DMS 273 treated with DMSO at 0.1 percent for 48 hours (cell line): ENCODE measurements around the gene MBD1.
"Not testable (repeated sequence)": the region's sequence is repeated elsewhere in the genome, so short reads cannot be mapped to it uniquely, and the experiment has no call there.

Source experiments
- DNase-seq: peaks from one replicate; lab custom pipeline; 2025; lab: John Stamatoyannopoulos, UW

Gene MBD1, protein sequence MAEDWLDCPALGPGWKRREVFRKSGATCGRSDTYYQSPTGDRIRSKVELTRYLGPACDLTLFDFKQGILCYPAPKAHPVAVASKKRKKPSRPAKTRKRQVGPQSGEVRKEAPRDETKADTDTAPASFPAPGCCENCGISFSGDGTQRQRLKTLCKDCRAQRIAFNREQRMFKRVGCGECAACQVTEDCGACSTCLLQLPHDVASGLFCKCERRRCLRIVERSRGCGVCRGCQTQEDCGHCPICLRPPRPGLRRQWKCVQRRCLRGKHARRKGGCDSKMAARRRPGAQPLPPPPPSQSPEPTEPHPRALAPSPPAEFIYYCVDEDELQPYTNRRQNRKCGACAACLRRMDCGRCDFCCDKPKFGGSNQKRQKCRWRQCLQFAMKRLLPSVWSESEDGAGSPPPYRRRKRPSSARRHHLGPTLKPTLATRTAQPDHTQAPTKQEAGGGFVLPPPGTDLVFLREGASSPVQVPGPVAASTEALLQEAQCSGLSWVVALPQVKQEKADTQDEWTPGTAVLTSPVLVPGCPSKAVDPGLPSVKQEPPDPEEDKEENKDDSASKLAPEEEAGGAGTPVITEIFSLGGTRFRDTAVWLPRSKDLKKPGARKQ

GRCh38 chr18:50281295-50281971 is at the start of gene MBD1:
TSS of gene MBD1 (minus strand) at chr18:50281523. CDS start at chr18:50279992, 1,531 bp downstream.
- peak; percentile 92 for DNase-seq

GRCh38 chr18:50330176-50330575 is 48.9 kb upstream of the MBD1 start:
- no peak for DNase-seq

DNA sequence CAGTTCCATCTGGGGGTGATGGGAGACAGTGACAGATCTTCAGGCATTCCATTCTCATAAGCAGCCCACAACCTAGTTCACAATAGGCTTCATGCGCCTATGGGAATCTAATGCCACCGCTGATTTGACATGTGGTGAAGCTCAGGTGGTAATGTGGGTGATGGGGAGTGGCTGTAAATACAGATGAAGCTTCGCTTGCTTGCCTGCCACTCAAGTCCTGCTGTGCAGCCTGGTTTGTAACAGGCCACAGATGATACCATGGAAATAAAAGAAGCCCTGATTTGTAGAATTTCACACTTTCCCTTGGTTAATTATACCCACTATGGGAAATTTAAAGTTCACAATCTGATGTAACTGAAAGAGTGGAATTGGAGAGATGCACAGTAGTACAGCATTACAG is 46.7 kb upstream of the MBD1 start:
- no peak for DNase-seq

DNA sequence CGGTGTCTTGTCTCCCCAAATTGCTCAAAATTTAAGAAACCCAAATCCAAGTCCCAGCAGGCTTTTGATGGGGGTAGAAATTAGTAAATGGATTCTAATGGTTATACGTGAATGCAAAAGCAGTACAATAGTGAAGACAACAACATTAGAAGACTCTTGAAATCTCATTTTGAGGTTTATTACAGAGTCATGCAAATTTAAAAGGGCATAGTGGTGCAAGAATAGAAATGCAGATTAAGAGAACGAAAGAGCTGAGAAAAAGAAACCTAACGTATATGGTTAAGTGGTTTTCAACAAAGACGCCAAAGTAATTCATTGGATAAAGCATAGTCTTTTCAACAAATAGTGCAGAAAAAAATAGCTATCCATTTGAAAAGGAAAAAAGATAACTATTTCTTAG is 39.4 kb upstream of the MBD1 start:
- no peak for DNase-seq

DNA sequence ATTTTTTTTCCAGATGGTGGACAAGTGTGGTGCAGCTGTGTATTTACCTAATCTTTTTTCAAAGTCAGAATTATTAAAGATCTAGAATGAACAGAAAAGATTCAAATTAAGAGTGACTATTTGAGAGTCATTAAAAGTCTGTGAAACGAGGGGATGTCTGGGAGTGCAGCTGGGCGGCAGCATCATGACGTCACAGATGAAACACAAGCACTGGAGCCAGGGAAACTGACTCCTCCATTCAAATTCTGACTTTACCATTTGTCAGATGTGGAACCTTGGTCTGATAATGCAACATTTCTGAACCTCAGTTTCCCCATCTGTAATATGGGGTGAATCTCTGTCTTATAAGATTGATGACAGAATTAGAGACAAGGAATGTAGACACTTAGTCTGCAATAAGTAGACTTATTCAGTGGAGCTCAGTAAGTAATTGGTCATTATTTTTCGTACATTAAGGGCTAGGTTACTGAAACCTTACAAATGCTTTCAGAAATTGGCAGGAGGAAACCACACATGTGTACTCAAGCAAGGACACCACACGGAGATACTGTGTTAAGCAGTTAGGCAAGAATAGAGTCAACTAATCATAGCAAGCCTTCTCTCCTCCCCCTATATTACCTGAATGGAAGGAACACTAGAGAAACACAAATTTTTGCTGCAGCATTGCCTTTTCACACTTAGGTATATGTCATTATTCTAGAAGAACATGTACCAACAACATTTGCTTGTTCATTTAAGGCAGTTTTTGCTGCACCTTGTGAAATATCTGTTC is 34.0 kb upstream of the MBD1 start:
- no peak for DNase-seq

DNA sequence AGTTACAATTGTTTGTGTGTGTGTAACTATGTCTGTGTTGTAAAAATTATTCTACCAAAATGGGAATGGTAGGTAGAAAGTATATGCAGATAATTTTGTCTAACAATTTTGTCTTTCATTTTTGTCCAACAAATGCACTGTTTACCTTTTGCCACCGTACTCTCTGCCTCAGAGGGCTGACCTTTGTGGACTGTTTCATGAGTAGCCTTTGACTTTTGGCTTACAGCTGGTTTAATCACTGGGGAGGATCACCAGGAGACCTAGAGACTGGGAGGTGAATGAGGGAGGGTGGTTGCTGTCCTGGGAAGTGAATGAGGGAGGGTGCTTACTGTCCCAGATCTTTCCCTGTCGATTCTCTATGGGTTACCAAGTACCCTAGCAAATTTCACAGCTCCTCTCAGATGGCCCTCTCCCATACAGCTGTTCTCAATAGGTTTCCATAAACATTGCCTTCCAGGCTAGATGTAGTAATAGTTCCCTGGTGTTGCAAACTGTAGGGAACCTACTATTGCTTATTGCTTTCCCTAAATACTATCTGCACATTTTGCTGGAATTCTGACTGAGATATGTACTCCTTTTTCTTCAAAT is 32.6 kb upstream of the MBD1 start:
- DNase-seq = no peak

- no peak for DNase-seq
These were observed 31.8 kb upstream of the MBD1 start for GRCh38 chr18:50313031-50313607.

- DNase-seq = no peak
These were observed 31.1 kb upstream of the MBD1 start for GRCh38 chr18:50312296-50313030.

GRCh38 chr18:50311650-50312049 is 30.3 kb upstream of the MBD1 start:
- no peak for DNase-seq

DNA sequence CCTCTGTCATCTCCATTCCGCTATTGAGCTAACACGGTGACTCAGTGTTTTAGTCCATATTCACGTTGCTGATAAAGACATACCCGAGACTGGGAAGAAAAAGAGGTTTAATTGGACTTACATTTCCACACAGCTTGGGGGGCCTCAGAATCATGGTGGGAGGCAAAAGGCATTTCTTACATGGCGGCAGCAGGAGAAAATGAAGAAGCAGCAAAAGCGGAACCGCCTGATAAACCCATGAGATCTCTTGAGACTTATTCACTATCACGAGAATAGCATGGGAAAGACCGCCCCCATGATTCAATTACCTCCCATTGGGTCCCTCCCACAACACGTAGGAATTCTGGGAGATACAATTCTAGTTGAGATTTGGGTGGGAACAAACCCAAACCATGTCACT is 28.8 kb upstream of the MBD1 start:
- DNase-seq = no peak

DNA sequence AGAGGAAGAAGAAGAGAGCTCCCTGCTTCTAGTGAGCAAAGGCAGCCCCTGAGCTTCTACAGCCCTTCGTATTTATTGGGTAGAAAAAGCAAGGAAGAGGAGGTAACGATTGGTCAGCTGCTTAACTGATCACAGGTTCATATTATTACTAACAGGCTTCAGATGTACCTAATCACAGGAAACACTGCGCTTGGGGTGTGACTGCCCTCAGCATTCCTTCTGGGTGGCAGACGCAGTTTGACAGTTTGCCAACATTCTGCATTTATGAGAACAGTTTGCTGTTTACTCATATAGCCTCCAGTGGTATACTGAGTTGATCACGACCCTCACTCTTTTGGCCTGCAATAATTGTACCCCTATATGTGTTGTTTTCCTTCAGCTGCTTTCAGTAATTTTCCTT is 27.5 kb upstream of the MBD1 start:
- not testable (repeated sequence) for DNase-seq

DNA sequence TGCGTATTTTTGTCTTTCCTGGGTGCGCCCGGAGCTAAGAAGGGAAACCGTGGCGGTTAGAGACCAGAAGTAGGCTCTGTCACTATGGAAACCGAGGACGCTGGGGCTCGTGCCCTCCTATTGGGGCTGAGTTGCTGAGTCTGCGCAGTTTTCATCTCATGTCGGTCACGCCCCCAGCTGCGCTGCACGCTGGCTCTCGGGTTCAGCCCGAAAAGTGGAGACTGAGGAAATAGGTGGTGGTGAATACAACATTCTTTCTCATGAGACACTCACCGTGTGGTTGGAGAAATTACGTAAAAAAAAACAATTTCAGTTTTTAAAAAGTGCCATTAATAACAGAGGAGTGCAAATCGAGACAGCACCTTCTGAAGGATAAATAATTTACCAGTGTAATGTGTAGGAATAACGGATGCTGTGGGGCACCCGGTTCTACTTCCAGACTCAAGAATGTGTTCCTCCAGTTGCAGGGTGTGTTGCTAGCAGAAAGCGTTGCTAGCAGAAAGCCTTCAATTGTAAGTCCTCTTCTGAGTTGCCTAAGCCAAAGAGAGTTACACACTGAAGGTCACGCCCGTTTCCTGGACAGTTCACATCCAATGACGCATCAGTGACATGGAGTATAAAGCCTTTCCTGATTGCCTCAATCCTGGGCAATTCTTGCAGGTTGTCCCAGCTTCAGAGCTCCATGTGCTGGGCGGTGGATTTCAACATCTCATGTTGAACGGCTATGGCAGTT is 26.6 kb upstream of the MBD1 start:
- peak; percentile 71 for DNase-seq

DNA sequence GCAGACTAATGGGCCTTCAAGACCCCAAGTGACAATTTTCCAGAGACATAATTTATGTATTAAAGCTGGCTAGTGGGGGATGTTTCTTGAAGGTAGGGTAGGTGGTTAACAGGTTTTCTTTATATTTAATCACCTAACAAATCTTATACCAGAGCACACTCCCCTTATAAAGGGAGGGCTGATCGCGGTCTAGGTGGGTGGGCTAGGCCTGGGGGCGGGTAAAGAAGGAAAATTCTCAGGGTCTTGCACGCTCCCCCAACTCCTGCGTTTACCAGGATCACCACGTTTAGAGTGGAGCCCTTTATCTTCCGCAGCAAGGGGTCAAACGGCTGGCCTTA is 26.0 kb upstream of the MBD1 start:
- DNase-seq = no peak

DNA sequence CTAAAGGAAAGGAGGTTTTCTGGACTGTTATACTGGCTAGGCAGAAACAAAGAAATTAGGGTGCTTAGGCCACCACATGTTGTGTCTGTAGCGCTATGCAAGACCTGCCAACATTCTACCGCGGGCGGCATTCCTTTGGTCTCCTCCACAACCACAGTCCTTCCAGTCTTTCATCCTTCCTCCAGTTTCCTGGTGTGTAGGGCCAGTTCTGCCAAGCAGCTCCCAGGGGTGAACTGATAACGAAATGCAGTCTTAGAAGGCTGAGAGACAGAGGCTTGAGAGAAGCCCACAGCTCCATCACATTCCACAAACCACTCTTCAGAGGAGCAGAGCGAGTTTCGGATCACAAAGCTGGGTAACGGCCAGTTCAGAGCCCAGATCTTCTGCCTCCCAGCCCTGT is 25.6 kb upstream of the MBD1 start:
- no peak for DNase-seq

GRCh38 chr18:50301074-50301473 is 19.8 kb upstream of the MBD1 start:
- DNase-seq = no peak

DNA sequence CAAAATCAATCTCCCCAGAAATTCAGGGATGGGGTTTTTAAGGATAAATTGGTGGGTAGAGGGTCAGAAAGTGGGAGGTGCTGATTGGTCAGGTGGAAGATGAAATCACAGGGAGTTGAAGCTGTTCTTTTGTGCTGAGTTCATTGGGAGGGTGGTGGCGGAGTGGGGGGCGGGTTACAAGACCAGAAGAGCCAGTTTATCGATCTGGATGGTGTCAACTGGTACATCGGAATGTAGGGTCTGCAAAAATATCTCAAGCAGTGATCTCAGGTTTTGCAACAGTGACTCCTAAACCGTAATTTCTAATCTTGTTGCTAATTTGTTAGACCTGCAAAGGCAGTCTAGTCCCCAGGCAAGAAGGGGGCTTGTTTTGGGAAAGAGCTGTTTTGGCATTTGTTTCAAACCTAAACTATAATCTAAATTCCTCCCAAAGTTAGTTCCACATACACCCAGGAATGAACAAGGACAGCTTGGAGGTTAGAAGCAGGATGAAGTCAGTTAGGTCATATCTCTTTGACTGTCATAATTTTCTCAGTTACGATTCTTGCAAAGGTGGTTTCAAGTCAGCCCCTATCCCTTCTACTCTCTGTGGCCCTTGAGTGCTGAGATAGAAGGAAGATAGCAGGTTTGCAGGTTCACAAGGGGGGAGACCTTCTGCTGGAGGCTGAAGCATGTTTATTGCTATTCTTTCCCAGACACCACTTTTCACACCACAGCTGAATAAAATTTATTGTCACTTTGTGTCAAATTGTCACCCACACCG is 18.5 kb upstream of the MBD1 start:
- DNase-seq = no peak

GRCh38 chr18:50298443-50299284 is 17.3 kb upstream of the MBD1 start:
- DNase-seq = no peak

DNA sequence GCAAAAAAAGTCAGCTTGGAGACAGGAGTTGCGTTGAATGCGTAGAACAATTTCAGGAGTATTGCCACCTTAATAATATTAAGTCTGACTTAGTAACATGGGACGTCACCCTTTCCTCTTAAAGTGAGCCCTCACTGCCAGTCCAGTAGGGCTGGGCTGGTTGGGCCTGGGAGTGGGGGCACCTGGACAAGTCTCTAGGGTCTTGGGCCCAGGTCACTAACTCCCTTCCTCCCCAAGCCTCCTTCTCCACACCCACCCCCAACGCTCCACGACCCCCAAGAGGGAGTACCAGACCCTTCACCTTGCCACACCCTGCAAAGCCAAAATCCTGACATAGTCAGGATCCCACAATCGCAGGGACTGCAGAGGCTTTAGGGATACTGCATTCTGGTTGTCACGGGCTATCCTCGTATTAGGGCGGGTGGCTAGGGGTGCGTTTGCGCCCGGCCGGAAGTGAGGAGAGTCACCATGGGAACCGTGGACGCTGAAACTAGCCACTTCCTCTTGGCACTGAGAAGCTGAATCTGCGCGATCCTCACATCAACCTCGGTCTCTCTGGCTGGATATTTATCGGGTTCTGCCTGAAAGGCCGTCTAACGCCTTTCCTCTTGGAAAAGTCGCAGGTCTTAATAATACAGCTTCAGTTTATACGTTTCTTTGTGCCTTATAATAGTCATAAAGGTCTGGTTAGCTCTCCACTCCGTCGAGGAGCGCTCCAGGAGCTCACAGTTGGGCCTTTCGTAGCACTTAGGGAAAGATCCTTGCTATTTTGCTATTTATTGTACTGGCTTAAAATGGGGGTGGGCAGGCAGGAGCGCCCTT is 16.5 kb upstream of the MBD1 start:
- peak; percentile 6 for DNase-seq
